HUDEP-2 (cell line): ENCODE measurements around the gene AIRE.

ENCODE experiments used
- DNase-seq, 76 experiments: peaks; one replicate each; lab custom pipeline; 2025; ENCODE audit not compliant: unreplicated experiment in 76 of 76; lab: John Stamatoyannopoulos, UW

AIRE gene

GRCh38 chr21:44291078-44291935, 5.6 kb downstream of the AIRE start:
- DNase-seq: no peak

DNA sequence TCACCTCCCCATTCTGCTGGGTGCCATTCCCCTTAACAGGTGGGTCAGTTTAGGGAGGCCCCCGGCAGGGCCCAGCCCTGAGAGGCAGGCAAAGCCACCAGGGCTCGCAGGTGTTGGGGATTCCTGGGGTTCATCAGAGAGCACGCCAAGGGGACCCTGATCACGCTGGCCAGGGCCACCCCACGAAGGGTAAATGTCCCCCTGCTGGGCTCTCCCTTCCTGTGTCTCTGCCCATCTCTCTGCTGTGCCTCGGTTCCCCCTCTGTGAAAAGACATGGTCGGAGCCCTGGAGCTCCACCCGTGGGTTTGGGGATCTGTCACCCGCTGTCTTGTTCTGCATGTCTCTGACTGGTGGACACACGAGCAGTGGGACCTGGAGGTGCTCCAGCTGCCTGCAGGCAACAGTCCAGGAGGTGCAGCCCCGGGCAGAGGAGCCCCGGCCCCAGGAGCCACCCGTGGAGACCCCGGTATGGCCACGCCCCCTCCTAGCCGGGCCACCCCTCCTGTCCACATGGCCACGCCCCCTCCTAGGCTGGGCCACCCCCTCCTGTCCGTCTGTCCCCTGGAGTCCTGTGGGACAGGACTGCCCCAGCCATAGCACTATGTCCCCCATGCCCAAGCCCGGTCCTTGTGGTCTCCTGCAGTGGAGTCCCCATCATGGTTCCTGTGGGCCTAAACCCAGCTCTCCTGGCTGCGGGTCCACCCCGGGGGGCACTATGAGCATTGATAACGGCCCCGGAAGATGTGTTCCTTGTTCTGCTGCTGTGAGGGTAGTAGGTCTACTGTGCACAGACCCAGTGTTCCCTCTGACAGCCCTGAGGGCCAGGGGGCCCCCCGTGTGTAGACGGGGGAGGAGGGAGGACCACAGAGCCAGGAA, 6.5 kb downstream of the AIRE start:
- DNase-seq: peak in 1 of 76 experiments; percentile 19

DNA sequence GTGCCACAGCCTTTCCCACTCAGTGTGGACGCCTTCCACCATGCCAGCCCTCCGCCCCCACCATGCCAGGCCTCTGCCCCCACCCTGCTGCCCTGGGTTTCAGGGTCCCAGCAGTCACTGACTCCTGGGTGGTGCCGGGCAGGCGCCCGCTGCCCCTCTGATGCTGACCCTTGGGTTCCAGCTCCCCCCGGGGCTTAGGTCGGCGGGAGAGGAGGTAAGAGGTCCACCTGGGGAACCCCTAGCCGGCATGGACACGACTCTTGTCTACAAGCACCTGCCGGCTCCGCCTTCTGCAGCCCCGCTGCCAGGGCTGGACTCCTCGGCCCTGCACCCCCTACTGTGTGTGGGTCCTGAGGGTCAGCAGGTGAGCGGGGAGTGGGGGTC, 7.1 kb downstream of the AIRE start:
- no peak for DNase-seq

GRCh38 chr21:44293551-44294231, 8.0 kb downstream of the AIRE start:
- DNase-seq: peak in 6 of 76 experiments; percentile 24 to 57 (median 40)

DNA sequence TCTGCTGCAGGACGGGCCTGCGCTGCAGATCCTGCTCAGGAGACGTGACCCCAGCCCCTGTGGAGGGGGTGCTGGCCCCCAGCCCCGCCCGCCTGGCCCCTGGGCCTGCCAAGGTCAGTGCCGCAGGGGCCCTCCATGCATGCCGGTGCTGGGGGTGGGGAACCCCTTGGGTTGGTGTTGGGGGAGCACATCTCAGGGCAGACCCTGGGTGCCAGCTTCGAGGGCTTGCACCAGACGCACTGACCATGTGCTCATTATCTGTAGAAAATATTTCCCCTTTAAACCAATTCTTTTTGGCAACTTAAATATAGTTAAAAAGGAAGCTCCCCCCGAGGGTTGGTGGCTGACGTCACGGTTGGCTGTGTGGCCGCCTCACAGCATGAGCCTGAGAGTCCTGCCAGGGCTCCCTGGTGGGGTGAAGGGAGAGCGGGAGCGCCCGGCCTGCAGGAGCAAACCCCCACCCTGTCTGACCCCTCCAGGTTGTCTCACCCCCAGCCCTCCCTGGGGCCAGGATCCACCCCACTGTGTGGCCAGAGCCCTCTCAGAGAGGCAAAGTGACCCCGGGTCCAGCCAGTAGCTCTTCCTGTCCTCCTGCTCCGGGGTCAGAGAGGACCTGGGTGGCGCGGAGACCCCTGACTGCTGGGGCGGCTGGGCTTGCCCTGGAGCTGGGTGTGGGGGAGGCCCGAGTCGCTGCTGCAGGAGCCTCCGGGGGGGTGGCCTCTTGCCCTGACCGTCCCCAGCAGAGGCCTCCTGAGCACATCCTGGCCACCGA, 8.9 kb downstream of the AIRE start:
- peak in 7 of 76 experiments; percentile 20 to 62 (median 33) for DNase-seq

GRCh38 chr21:44295163-44295573, 9.5 kb downstream of the AIRE start:
- DNase-seq: peak in 3 of 76 experiments; percentile 19 to 33 (median 20)

- no peak for DNase-seq
Observed at GRCh38 chr21:44295646-44296045, 10.0 kb downstream of the AIRE start.

DNA sequence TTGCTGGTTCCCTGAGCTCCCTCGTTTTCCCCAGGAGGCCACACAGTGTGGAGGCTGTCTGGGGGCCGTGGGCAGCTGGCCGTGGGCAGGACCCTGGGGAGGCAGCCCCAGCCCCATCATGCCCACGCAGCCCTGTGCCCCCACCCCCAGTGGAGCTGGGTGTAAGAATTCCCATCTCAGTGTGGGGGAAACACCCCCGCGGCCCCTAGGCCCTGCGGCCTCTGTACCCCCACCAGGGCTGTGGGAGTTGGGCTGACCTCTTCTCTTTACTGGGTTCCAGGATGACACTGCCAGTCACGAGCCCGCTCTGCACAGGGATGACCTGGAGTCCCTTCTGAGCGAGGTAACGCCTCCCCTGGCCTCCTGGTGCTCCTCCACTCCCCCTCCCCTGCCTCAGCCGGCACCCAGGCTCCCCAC, 10.4 kb downstream of the AIRE start:
- DNase-seq: no peak

GRCh38 chr21:44296916-44297315, 11.2 kb downstream of the AIRE start:
- DNase-seq: no peak

GRCh38 chr21:44297525-44298290, 12.0 kb downstream of the AIRE start:
- DNase-seq: peak in 70 of 76 experiments; percentile 14 to 88 (median 70)

DNA sequence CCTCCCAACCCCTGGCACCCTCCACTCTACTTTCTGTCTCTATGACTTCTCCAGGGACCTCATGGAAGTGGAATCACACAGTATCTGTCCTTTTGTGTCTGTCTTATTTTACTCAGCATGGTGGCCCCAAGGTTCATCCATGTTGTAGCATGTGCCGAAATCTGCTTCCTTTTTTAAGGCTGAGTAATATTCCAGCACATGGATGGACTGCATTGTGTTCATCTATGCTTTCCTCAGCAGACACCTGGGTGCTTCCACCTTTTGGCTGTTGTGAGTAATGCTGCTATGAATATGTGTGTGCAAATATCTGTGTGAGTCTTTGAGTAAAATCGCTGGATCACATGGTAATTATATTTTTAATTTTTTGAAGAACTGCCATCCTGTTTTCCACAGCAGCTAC, 12.6 kb downstream of the AIRE start:
- DNase-seq: no peak

DNA sequence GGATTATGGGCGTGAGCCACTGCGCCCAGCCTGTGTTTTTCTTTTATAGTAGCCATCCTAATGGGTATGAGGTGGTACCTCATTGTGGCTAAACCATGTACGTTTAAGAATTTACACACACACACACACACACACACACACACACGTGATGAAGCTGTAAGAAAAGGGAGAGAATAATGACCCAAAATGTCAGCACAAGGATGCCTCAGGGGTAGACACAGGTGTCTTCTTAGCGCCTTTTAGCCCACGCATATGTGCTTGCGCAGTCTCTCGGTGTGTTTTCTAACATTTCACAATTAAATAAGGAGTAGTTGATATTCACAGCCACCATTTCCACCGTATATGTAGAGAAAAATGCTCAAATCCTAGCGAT, 13.4 kb downstream of the AIRE start:
- DNase-seq: no peak

DNA sequence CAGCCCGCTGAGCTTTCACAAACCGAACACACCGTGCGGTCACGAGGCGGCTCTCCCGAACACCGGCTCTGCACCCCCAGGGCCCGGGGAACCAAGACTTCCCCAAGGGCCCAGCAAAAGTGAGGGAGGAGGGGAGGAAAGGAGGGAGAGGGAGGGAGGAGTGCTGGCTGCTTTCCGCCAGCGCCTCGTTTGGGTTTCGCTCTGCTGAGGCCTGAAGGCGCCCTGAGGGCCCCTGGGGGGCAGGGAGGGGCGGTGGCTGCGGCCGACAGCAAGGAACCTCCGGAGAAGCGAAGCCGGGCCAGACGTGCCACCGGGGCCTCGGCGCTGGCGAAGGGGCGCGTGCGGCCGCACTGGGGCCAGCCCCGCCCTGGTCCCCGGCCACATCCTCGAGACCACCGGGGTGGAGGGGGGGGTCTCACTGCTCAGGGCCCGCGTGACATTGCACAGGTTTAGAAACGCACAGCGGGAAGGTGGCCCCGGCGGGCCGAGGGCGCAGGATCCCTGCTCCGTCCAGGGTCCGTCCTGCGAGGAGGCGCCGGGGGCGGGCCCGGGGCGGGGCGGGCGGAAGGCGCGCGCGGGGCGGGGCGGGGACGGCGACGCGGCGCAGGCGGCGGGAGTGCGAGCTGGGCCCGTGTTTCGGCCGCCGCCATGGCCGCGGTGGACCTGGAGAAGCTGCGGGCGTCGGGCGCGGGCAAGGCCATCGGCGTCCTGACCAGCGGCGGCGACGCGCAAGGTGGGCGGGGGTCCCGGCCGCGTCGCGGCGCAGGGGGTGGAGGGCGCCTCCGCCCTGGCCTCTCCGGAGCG, 14.0 kb downstream of the AIRE start, which contains the start of gene PFKL:
Gene PFKL (plus strand): TSS at position 596 of the 804 bp plus-strand sequence. CDS start 53 bp downstream, at position 649.
- DNase-seq: peak in 59 of 76 experiments; percentile 8 to 79 (median 54)

GRCh38 chr21:44300262-44300959, 14.7 kb downstream of the AIRE start:
- DNase-seq: peak in 52 of 76 experiments; percentile 13 to 69 (median 53)

- DNase-seq: no peak
Observed at GRCh38 chr21:44301141-44301540, 15.5 kb downstream of the AIRE start.

DNA sequence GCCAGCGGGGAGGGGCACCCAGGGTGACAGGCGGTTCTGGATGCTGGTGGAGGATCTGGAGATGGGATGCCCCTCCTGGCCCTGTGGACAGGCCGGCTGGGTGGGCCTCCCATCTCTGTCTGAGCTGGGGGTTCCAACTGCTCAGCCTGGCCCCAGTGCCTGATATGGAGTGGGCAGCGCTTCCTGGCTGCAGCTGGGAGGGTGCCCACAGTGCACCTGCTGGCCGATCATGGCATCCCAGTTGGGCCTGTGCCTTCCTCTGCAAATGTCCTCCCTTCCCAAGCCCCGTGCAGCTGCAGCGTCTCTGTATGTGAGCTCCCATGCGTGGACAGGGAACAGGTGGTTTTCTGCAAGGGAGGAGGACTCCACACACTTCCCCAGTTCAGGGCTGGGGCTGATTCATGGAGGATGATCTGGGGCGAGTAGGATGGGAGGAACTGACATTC, 16.3 kb downstream of the AIRE start:
- peak in 1 of 76 experiments; percentile 20 for DNase-seq

DNA sequence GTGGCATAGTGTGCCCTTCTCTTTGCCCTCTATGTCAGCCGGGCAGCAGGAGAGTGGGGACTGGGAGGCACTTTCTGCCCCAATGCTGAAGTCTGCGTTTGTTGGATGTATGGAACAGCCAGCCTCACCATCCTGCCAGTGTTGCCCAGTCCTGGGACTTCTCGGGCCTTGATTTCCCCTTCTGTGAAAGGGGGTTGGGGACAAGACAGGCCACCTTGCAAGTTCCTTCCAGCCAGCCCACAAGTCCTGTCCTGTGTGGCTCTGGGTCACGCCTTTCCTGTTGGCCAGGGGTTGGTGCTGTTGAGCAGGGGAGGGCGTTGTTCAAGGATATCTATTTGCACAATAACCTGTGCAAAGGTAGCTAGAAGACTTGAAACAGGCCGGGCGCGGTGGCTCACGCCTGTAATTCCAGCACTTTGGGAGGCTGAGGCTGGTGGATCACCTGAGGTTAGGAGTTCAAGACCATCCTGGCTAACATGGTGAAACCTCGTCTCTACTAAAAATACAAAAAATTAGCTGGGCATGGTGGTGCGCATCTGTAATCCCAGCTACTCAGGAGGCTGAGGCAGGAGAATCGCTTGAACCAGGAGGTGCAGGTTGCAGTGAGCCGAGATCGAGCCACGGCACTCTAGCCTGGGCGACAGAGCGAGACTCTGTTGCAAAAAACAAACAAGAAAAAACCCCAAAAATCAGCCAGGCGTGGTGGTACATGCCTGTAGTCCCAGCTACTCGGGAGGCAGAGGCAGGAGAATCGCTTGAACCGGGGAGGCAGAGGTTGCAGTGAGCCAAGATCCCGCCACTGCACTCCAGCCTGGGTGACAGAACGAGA, 17.1 kb downstream of the AIRE start:
- DNase-seq: peak in 21 of 76 experiments; percentile 14 to 42 (median 22)
